Measurements from ENCODE around the gene FOS. TPM values are rescaled to one million over a fixed set of nuclear protein-coding genes. Genes with fewer than 3 reads are reported as not detected.

The FOS gene
- total and polyA plus RNA-seq, 2 experiments from 2014 or later, result 47.3 to 54.8 TPM

DNA sequence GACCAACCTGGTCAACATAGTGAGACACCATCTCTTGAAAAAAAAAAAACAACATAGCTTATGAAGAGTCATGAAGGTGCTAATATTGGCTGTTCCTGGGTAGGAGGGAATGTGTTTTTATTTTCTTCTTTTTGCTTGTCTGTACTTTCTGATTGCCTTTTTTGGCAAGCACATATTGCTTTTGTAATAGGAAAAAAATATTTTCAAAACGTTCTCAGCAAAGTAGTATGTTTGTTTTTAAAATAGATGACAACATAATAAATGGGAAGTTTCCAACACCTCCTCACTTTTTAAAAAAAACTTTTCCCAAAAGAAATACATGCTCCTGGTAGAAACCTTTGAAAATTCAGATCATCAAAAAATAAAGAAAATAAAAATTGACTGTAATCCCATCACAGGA, 20.9 kb downstream of the FOS start (continued):
- TF ChIP-seq ZNF462 (CRISPR knock-in tag; IDR thresholded peaks at IDR 0.05) (no peak), CREB1 (CRISPR knock-in tag; IDR thresholded peaks at IDR 0.05; ENCODE audit: low read depth) (no peak), NANOG (IDR thresholded peaks at IDR 0.05; ENCODE audit: borderline replicate concordance) (no peak), CTCF (conservative IDR thresholded peaks at IDR 0.05; ENCODE audit: low read depth in 2 of 2) (no peak), ZNF114 (CRISPR knock-in tag; IDR thresholded peaks at IDR 0.05) (no peak), EZH2phosphoT487 (IDR thresholded peaks at IDR 0.05; ENCODE audit: unreplicated experiment) (no peak)

DNA sequence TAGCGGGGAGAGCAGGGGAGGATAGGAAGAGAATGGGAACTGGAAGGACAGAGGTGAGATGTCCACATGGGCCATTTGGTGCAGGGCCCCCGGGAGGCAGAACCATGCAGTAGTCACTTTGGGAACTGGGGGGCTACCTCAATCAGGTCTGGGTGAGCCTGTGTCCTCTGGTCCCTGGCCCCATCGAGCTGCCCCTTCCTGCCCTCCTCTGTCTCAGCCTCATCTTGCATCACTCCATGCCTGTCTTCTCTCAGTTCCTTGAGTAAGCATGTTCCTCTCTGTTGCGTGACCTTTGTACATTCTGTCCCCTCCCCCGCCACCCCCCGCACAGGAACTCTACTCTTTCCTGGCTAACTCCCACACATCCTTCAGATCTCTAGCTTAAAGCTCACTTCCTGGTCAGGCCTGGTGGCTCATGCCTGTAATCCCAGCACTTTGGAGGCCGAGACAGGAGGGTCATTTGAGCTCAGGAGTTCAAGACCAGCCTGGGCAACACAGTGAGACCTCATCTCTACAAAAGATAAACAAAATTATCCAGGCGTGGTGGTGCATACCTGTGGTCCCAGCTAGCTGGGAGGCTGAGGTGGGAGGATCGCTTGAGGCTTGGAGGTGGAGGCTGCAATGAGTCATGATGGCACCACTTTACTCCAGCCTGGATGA, 23.2 kb downstream of the FOS start:
- H3K4me1 Mint-ChIP-seq, result peaks cover 4% of the 10 kb centered on the region; the same call in 1 of the 3 replicates
- H3K4me1 ChIP-seq (ENCODE audit: insufficient read depth), result no peaks in the 10 kb centered on the region
- ATAC-seq (no peak), DNase-seq (ENCODE audit: low spot score) (no peak)
- H3K4me2 ChIP-seq, result no peak overlapping the region
- no peaks in the 10 kb centered on the region for H3K36me3 Mint-ChIP-seq (ENCODE audit: low read depth)
- H3K4me3 Mint-ChIP-seq, result no peak overlapping the region
- no peaks in the 10 kb centered on the region for H3K79me2 ChIP-seq (replicated peaks; ENCODE audit: insufficient read depth)
- no peak overlapping the region for H2AFZ ChIP-seq
- H3K27ac ChIP-seq (ENCODE audit: low read depth), result no peak overlapping the region
- no peaks in the 10 kb centered on the region for H3K9me2 ChIP-seq (ENCODE audit: insufficient read depth)
- H3K27ac Mint-ChIP-seq, result no peak overlapping the region
- H3K27me3 ChIP-seq (ENCODE audit: insufficient read depth), result no peaks in the 10 kb centered on the region
- H3K4me3 ChIP-seq, result no peak overlapping the region
- peaks cover 18% of the 10 kb centered on the region for H3K27me3 Mint-ChIP-seq (ENCODE audit: insufficient read depth, low read depth, poor library complexity)
- no peaks in the 10 kb centered on the region for H3F3A ChIP-seq (replicated peaks; ENCODE audit: low read depth)
- H4K20me1 ChIP-seq (replicated peaks; ENCODE audit: insufficient read depth), result no peaks in the 10 kb centered on the region
- H3K9me3 Mint-ChIP-seq, result no peaks in the 10 kb centered on the region; the same call in 2 of the 3 replicates
- no peaks in the 10 kb centered on the region for H3K36me3 ChIP-seq (ENCODE audit: insufficient read depth)
- TF ChIP-seq ZNF331 (CRISPR knock-in tag; IDR thresholded peaks at IDR 0.05; ENCODE audit: low read depth) (no peak), EZH2phosphoT487 (IDR thresholded peaks at IDR 0.05; ENCODE audit: unreplicated experiment) (no peak), ZNF462 (CRISPR knock-in tag; IDR thresholded peaks at IDR 0.05) (no peak)

Measured in GM23338 (cell line).